Mammary epithelial cell (primary cell): ENCODE data around the gene AMDHD1.

Experiments
- CTCF ChIP-seq, 2 donors: IDR thresholded peaks in 1 of 2; conservative IDR thresholded peaks in 1 of 2; 2 replicates each; pipeline ENCODE4 v1.5.1; 2011 to 2012; ENCODE audit warnings: inconsistent platforms in 2 of 2, low read length in 2 of 2, mild to moderate bottlenecking in 2 of 2, control low read depth in 1 of 2, low read depth in 1 of 2; ENCODE audit not compliant: insufficient read depth in 1 of 2; ENCODE audit errors: extremely low read depth in 1 of 2
- EZH2 ChIP-seq: IDR thresholded peaks from 2 replicates; pipeline ENCODE4 v1.6.1; 2012; ENCODE audit warnings: low read length, inconsistent platforms, borderline replicate concordance

- TF ChIP-seq CTCF (conservative IDR thresholded peaks at IDR 0.05 in 1 of 2, IDR thresholded peaks at IDR 0.05 in 1 of 2; ENCODE audit: extremely low read depth in 1 of 2, insufficient read depth in 1 of 2, low read depth in 1 of 2, low read length in 2 of 2) (no peak), EZH2 (no peak)
Measured at GRCh38 chr12:95943330-95943842, at the start of gene AMDHD1.
